ENCODE data around the gene SAMHD1. TPM values are rescaled to one million over a fixed set of nuclear protein-coding genes. Genes with fewer than 3 reads are reported as not detected.

Gene SAMHD1
- total and polyA plus RNA-seq, 2 of the 13 experiments (the other 11 are each of a cell fraction or from before 2014, with no cell fraction given), result 16.9 to 43.5 TPM

- TF ChIP-seq ZNF646 (CRISPR knock-in tag; IDR thresholded peaks at IDR 0.05) (no peak), ZNF75D (CRISPR knock-in tag; IDR thresholded peaks at IDR 0.05; ENCODE audit: borderline replicate concordance) (no peak), HDAC1 (CRISPR knock-in tag; IDR thresholded peaks at IDR 0.05) (no peak; the same call in 1 of the 2 replicates), ZNF570 (CRISPR knock-in tag; IDR thresholded peaks at IDR 0.05; ENCODE audit: borderline replicate concordance) (no peak), ZBED4 (CRISPR knock-in tag; IDR thresholded peaks at IDR 0.05; ENCODE audit: borderline replicate concordance) (no peak), ZNF761 (CRISPR knock-in tag; conservative IDR thresholded peaks at IDR 0.05) (no peak), ZNF678 (CRISPR knock-in tag; IDR thresholded peaks at IDR 0.05) (no peak), NFYC (CRISPR knock-in tag; IDR thresholded peaks at IDR 0.05) (no peak), ZNF431 (CRISPR knock-in tag; IDR thresholded peaks at IDR 0.05; ENCODE audit: borderline replicate concordance, low read depth) (0 out of 2 replicates have a peak, but pooled peaks have one; percentile 38), BRCA1 (CRISPR knock-in tag; IDR thresholded peaks at IDR 0.05) (no peak; the same call in none of the 2 replicates), TFDP2 (CRISPR knock-in tag; IDR thresholded peaks at IDR 0.05) (peak; percentile 73), KMT2A (CRISPR knock-in tag; IDR thresholded peaks at IDR 0.05) (0 out of 2 replicates have a peak, but pooled peaks have one; percentile 56), MXD4 (CRISPR knock-in tag; IDR thresholded peaks at IDR 0.05) (no peak), MAF1 (CRISPR knock-in tag; IDR thresholded peaks at IDR 0.05; ENCODE audit: borderline replicate concordance) (no peak), NCOA2 (CRISPR knock-in tag; IDR thresholded peaks at IDR 0.05) (no peak; the same call in 1 of the 2 replicates), ZNF367 (CRISPR knock-in tag; IDR thresholded peaks at IDR 0.05; ENCODE audit: borderline replicate concordance) (no peak)
These were observed 64.4 kb downstream of the SAMHD1 start (continued) for GRCh38 chr20:36886859-36887751.
